HEK293 (cell line): Measurements from ENCODE around the gene CDH23.
A peak's percentile ranks its signal among the peaks of the same experiment; 100 is the strongest.

Experiments
- EGR2 ChIP-seq: fragments of 450-650 bp; formaldehyde crosslinking; IDR thresholded peaks from 2 replicates; pipeline ENCODE4 v1.5.1; 2016; ENCODE audit warnings: low read depth, missing biosample characterization, missing genetic modification characterization
- ELK4 ChIP-seq: IDR thresholded peaks from 2 replicates; pipeline ENCODE4 v1.6.1; 2011; ENCODE audit warnings: mild to moderate bottlenecking, low read depth, low read length, borderline replicate concordance
- GLI4 ChIP-seq: fragments of 450-650 bp; formaldehyde crosslinking; IDR thresholded peaks from 2 replicates; pipeline ENCODE4 v1.5.1; 2016; ENCODE audit warnings: missing biosample characterization, missing genetic modification characterization
- PATZ1 ChIP-seq: fragments of 450-650 bp; formaldehyde crosslinking; IDR thresholded peaks from 2 replicates; pipeline ENCODE4 v1.5.1; 2016; ENCODE audit warnings: missing biosample characterization, missing genetic modification characterization
- PBX3 ChIP-seq: sonication (generic); formaldehyde crosslinking; IDR thresholded peaks from 2 replicates; pipeline ENCODE4 v1.8.1; 2022; ENCODE audit warnings: mild to moderate bottlenecking, moderate library complexity, missing genetic modification reagents
- PRDM2 ChIP-seq: fragments of 450-650 bp; formaldehyde crosslinking; IDR thresholded peaks from 2 replicates; pipeline ENCODE4 v1.5.1; 2016; ENCODE audit warnings: missing biosample characterization, missing genetic modification characterization, borderline replicate concordance
- ZBTB20 ChIP-seq: fragments of 450-650 bp; formaldehyde crosslinking; IDR thresholded peaks from 2 replicates; pipeline ENCODE4 v1.5.1; 2016; ENCODE audit warnings: missing biosample characterization, missing genetic modification characterization
- ZNF140 ChIP-seq: fragments of 450-650 bp; formaldehyde crosslinking; IDR thresholded peaks from 2 replicates; pipeline ENCODE4 v1.5.1; 2016; ENCODE audit warnings: missing biosample characterization, missing genetic modification characterization
- ZNF350 ChIP-seq: fragments of 450-650 bp; formaldehyde crosslinking; IDR thresholded peaks from 2 replicates; pipeline ENCODE4 v1.5.0; 2017; ENCODE audit warnings: missing biosample characterization, mild to moderate bottlenecking, missing genetic modification characterization
- ZNF391 ChIP-seq: fragments of 450-650 bp; formaldehyde crosslinking; IDR thresholded peaks from 2 replicates; pipeline ENCODE4 v1.5.1; 2016; ENCODE audit warnings: low read depth, missing biosample characterization, missing genetic modification characterization, borderline replicate concordance
- ZNF423 ChIP-seq: fragments of 450-650 bp; formaldehyde crosslinking; IDR thresholded peaks from 2 replicates; pipeline ENCODE4 v1.5.1; 2016; ENCODE audit warnings: missing biosample characterization, missing genetic modification characterization
- ZNF514 ChIP-seq: fragments of 450-650 bp; formaldehyde crosslinking; IDR thresholded peaks from 2 replicates; pipeline ENCODE4 v1.5.1; 2016; ENCODE audit warnings: missing biosample characterization, missing genetic modification characterization
- ZNF518A ChIP-seq: fragments of 450-650 bp; formaldehyde crosslinking; conservative IDR thresholded peaks from 2 replicates; pipeline ENCODE4 v1.5.1; 2016; ENCODE audit warnings: low read depth, missing biosample characterization, missing genetic modification characterization
- ZNF558 ChIP-seq: fragments of 450-650 bp; formaldehyde crosslinking; IDR thresholded peaks from 2 replicates; pipeline ENCODE4 v1.5.1; 2016; ENCODE audit warnings: missing biosample characterization, missing genetic modification characterization
- ZNF707 ChIP-seq: fragments of 450-650 bp; formaldehyde crosslinking; IDR thresholded peaks from 2 replicates; pipeline ENCODE4 v1.5.1; 2016; ENCODE audit warnings: missing biosample characterization, missing genetic modification characterization
- ZNF777 ChIP-seq: fragments of 450-650 bp; formaldehyde crosslinking; IDR thresholded peaks from 2 replicates; pipeline ENCODE4 v1.5.1; 2017; ENCODE audit warnings: missing biosample characterization, missing genetic modification characterization, borderline replicate concordance
- ZSCAN30 ChIP-seq: fragments of 450-650 bp; IDR thresholded peaks from 2 replicates; pipeline ENCODE4 v1.5.1; 2018; ENCODE audit warnings: missing biosample characterization, mild to moderate bottlenecking, missing genetic modification characterization, moderate library complexity
- ZSCAN4 ChIP-seq: fragments of 450-650 bp; formaldehyde crosslinking; IDR thresholded peaks from 2 replicates; pipeline ENCODE4 v1.5.1; 2017; ENCODE audit warnings: missing biosample characterization, missing genetic modification characterization

The CDH23 gene

GRCh38 chr10:71432101-71432905 lies 35.6 kb downstream of the CDH23 start (continued):
- TF ChIP-seq PRDM2 (tag by site-specific recombination): no peak
- no peak for TF ChIP-seq ZNF423 (tag by site-specific recombination)
- TF ChIP-seq ZNF391 (tag by site-specific recombination): no peak
- TF ChIP-seq ZNF558 (tag by site-specific recombination): no peak
- TF ChIP-seq ZSCAN4 (tag by site-specific recombination): peak; percentile 99
- no peak for TF ChIP-seq ZNF514 (tag by site-specific recombination)
- no peak for TF ChIP-seq GLI4 (tag by site-specific recombination)
- no peak for TF ChIP-seq PBX3
- TF ChIP-seq ZBTB20 (tag by site-specific recombination): no peak
- TF ChIP-seq ZNF140 (tag by site-specific recombination): no peak
- 0 out of 2 replicates have a peak, but pooled peaks have one; percentile 19 for TF ChIP-seq PATZ1 (tag by site-specific recombination)
- no peak for TF ChIP-seq ZSCAN30 (tag by site-specific recombination)
- peak; percentile 100 for TF ChIP-seq EGR2 (tag by site-specific recombination)
- no peak for TF ChIP-seq ELK4
- TF ChIP-seq ZNF350 (tag by site-specific recombination): no peak
- TF ChIP-seq ZNF518A (tag by site-specific recombination): no peak
- TF ChIP-seq ZNF707 (tag by site-specific recombination): no peak
- TF ChIP-seq ZNF777 (tag by site-specific recombination): no peak
